Prostate gland (tissue), 2 donors: ENCODE data around the gene DUS3L. TPM values are rescaled to one million over a fixed set of nuclear protein-coding genes. Genes with fewer than 3 reads are reported as not detected.

Experiments used
- DNase-seq: peaks from one replicate; pipeline ENCODE4 v3.0.0-alpha.2; 2019; ENCODE audit warnings: low spot score
- H3K27ac ChIP-seq, 2 donors: fragments of 200-600 bp; sonication (generic); 2 replicates each; pipeline ENCODE4 v1.5.1; 2017 to 2019
- H3K27me3 ChIP-seq: fragments of 200-600 bp; sonication (generic); replicated peaks from 2 replicates; pipeline ENCODE4 v1.5.1; 2019; ENCODE audit not compliant: insufficient read depth
- H3K36me3 ChIP-seq, 2 donors: fragments of 200-600 bp; sonication (generic); 1 replicate in 1 of 2; 2 replicates in 1 of 2; pipeline versions ENCODE4 v1.5.1 to v1.8.1; 2017 to 2019
- H3K4me1 ChIP-seq: fragments of 200-600 bp; sonication (generic); replicated peaks from 2 replicates; pipeline ENCODE4 v1.5.1; 2019
- H3K4me3 ChIP-seq, 2 donors: fragments of 200-600 bp; sonication (generic); 2 replicates each; pipeline ENCODE4 v1.5.1; 2017 to 2019
- H3K9me3 ChIP-seq: fragments of 200-600 bp; sonication (generic); 2 replicates; pipeline ENCODE4 v1.5.1; 2017
- CTCF ChIP-seq, 4 experiments: fragments of 200-600 bp in 2 of 4; fragments of 450-650 bp in 2 of 4; sonication (generic) in 2 of 4; IDR thresholded peaks; 1 replicate in 3 of 4; 2 replicates in 1 of 4; pipeline ENCODE4 v1.5.1; 2016 to 2019; ENCODE audit warnings: antibody characterized with exemption in 4 of 4, mild to moderate bottlenecking in 2 of 4, moderate library complexity in 2 of 4
- POLR2A ChIP-seq: fragments of 450-650 bp; IDR thresholded peaks from one replicate; pipeline ENCODE4 v1.6.1; 2016; ENCODE audit warnings: antibody characterized with exemption, mild to moderate bottlenecking
- POLR2AphosphoS5 ChIP-seq: sonication (generic); formaldehyde crosslinking; IDR thresholded peaks from one replicate; pipeline ENCODE4 v1.6.1; 2017; ENCODE audit warnings: antibody characterized with exemption
- WGBS: methylation state at CpG from one replicate; pipeline ENCODE4 v1.1.5; 2018; 5-methylcytosine and 5-hydroxymethylcytosine counted together
- intact Hi-C: fragments of 100-400 bp; cut with DNase I; formaldehyde crosslinking; loops from one replicate; pipeline ENCODE4 v1.14.2; 2022
- total RNA-seq, 2 donors: library from RNA; depleted of rRNA; stranded (reverse); fragments of >200 nt; gene quantifications; one replicate each; pipeline ENCODE4 v1.1.0, GENCODE V29; 2016

The DUS3L gene
- total RNA-seq, 2 donors from 2014 or later, result 43.8 to 57.5 TPM

GRCh38 chr19:5803752-5804515 is 13.0 kb upstream of the DUS3L start:
- Histone ChIP-seq H3K36me3 (no peaks in the 10 kb centered on the region), H3K27ac (no peak overlapping the region), H3K4me3 (peak overlapping the region; percentile 1 to 4), H3K4me1 (no peaks in the 10 kb centered on the region), H3K9me3 (no peaks in the 10 kb centered on the region), H3K27me3 (no peaks in the 10 kb centered on the region)
- peak; percentile 79 for DNase-seq
- no peak for TF ChIP-seq POLR2A
- peak; percentile 52 for TF ChIP-seq POLR2AphosphoS5
- peak; percentile 55 to 96 (median 90) for TF ChIP-seq CTCF (IDR thresholded peaks at IDR 0.05)
- intact Hi-C loops, result loop anchor here (1.0 to 2.0 kb wide), 3 partner anchors 25 to 219 kb away; no protein-coding TSS in a partner anchor
- 2% methylated on average over 44 of the region's 54 CpGs for WGBS

GRCh38 chr19:5803441-5803751 is 12.4 kb upstream of the DUS3L start:
- Histone ChIP-seq H3K27me3 (no peaks in the 10 kb centered on the region), H3K36me3 (no peaks in the 10 kb centered on the region), H3K27ac (no peak overlapping the region), H3K9me3 (no peaks in the 10 kb centered on the region), H3K4me1 (no peaks in the 10 kb centered on the region), H3K4me3 (peak overlapping the region; percentile 1 to 4)
- no peak for TF ChIP-seq POLR2A
- no peak for TF ChIP-seq CTCF (IDR thresholded peaks at IDR 0.05)
- intact Hi-C loops, result loop anchor here (2.0 kb wide), 1 partner anchor 219 kb away; no protein-coding TSS in a partner anchor
- 6% methylated on average over 8 of the region's 8 CpGs for WGBS
- no peak for DNase-seq

DNA sequence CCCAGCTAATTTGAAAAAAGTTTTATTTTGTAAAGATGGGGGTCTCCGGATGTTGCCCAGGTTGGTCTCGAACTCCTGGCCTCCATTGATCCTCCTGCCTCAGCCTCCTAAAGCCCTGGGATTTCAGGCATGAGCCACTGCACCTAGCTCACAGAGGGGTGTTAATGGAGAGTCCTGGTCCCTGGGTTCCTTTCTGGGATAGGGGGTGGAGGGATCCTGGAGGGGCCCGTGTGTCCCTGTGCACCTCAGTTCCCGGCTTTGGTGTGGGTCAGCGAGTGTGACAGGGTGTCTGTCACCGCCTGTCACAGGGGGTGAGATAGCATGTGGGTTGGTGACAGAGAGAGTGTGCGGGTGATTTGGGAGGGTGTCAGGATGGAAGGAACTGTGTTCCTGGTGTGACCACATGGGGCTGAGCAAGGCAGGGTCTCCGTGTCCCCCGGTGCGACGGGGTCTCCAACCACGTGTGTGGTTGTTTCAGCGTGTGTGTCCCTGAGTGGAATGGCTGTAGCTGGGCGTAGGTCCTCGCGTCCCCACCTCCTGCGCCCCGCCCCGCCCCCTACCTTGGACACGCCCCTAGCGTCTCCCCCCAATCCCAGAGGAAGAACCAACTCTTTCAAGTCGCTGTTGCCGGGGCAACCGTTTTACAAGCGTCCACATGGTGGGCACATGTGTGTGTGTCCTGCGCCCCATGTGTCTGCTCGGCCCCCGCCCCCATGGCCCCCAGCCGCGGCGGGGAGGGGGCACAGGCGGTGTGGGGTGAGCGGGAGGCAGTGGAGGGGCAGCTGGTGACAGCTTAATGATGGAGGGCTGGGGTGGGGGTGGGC is 11.0 kb upstream of the DUS3L start:
- no peak overlapping the region for H3K4me3 ChIP-seq
- H3K27me3 ChIP-seq, result no peaks in the 10 kb centered on the region
- TF ChIP-seq CTCF (IDR thresholded peaks at IDR 0.05), result no peak
- TF ChIP-seq POLR2AphosphoS5, result no peak
- TF ChIP-seq POLR2A, result no peak
- H3K9me3 ChIP-seq, result no peaks in the 10 kb centered on the region
- H3K27ac ChIP-seq, result no peak overlapping the region
- H3K4me1 ChIP-seq, result no peaks in the 10 kb centered on the region
- intact Hi-C loops, result loop anchor here (2.0 kb wide), 1 partner anchor 221 kb away; no protein-coding TSS in a partner anchor
- DNase-seq, result no peak
- H3K36me3 ChIP-seq, result no peaks in the 10 kb centered on the region
- 7% methylated on average over 32 of the region's 33 CpGs for WGBS

GRCh38 chr19:5800361-5801270 is 9.7 kb upstream of the DUS3L start:
- Histone ChIP-seq H3K27me3 (no peaks in the 10 kb centered on the region), H3K4me1 (no peaks in the 10 kb centered on the region), H3K36me3 (no peaks in the 10 kb centered on the region), H3K4me3 (no peak overlapping the region), H3K9me3 (no peaks in the 10 kb centered on the region), H3K27ac (no peak overlapping the region)
- TF ChIP-seq CTCF (IDR thresholded peaks at IDR 0.05), result no peak
- no peak for TF ChIP-seq POLR2A
- TF ChIP-seq POLR2AphosphoS5, result no peak
- no peak for DNase-seq
- intact Hi-C loops, result no loop called here
- WGBS, result 79% methylated on average over 17 of the region's 17 CpGs
